ENCODE measurements around the gene LRRC15.

Gene LRRC15

DNA sequence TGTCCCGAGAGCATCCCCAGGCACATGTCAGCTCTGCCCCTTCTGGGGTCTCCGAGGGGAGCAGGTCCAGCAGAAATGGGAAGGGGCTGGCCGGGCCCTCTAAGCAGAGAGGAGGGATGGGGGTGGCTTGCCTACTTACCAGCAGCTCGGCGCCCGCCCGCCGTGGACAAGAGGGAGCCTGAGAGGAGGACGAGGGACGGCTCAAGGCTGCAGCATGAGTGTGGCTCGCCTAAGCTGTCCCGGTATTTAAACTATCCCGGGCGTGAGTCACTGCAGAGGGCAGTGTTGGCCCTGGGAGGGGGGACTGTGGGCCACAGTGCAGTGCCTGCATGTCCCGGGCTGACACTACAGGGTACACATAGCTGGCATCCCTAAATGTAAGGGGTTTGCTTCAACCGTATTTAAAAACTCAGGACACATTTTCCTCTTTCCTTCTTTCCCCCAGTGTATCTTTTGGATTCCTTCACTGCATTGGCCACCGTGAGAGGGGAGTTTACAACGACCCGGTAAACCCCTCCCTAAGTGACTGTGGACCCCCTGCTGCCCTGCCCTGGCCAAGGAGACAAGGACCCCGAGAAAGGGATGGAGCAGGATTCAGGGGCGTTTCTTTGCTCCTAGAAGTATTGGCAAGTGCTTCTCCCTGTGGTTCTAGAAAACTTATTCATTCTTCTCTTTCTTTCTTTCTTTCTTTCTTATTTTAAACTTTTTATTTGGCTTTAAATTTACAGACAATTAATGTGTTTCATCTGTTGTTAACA lies at the start of gene LRRC15:
Gene LRRC15 (minus strand): TSS at position 222 of the 758 bp plus-strand sequence. CDS start 8,700 bp downstream, outside the sequence.
- DNase-seq (ENCODE audit: low read depth), result peak; percentile 39
- H3K4me3 ChIP-seq (ENCODE audit: control insufficient read depth, low read depth, low read length), result no peak within 1 kb of the TSS
- TF ChIP-seq CTCF (conservative IDR thresholded peaks at IDR 0.05; ENCODE audit: control insufficient read depth, insufficient read depth, low read depth, low read length), result no peak

DNA sequence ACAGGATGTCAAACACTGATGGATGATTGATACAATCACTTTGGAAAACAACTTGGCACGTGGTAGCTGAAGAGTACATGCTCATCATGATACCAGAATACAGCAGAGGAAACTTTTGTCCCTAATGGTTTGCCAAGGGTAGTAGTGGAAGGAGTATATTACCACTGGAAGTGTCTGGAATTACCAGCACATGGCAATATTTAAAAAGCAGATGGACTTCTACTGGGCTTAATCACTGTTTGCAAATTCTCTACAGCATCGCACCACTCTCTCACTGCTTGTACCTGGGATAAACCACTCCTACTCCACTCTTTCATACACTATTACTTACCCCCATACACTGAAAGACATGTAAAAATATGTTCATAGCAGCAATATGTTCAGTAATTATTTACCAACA lies 49.1 kb upstream of the LRRC15 start:
- H3K4me3 ChIP-seq (ENCODE audit: control insufficient read depth, low read depth, low read length), result no peak overlapping the region
- no peak for TF ChIP-seq CTCF (conservative IDR thresholded peaks at IDR 0.05; ENCODE audit: control insufficient read depth, insufficient read depth, low read depth, low read length)
- DNase-seq (ENCODE audit: low read depth), result no peak

- no peak for TF ChIP-seq CTCF (conservative IDR thresholded peaks at IDR 0.05; ENCODE audit: control insufficient read depth, insufficient read depth, low read depth, low read length)
- peak; percentile 44 for DNase-seq (ENCODE audit: low read depth)
Observed at GRCh38 chr3:194407423-194407822, 37.9 kb upstream of the LRRC15 start.

DNA sequence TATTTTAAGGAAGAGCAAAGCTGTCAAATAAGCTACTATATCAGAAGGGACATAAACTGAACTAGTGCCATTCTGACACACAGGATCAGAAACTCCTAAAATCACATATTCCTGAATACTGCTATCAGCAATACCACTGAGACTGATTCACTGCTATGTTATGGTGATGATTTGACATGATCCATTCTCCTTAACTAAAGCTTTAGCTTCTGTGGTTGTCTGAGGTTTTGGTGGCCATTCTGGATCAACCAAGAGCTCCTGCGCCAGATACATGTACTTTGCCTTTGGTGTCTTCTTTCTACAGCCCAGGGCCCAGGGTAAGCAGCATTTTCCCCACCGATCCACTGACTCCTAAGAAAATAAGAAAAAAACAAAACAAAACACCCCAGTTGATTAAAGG lies 36.2 kb upstream of the LRRC15 start:
- DNase-seq (ENCODE audit: low read depth), result no peak
- no peak for TF ChIP-seq CTCF (conservative IDR thresholded peaks at IDR 0.05; ENCODE audit: control insufficient read depth, insufficient read depth, low read depth, low read length)
- no peak overlapping the region for H3K4me3 ChIP-seq (ENCODE audit: control insufficient read depth, low read depth, low read length)

More at GRCh38 chr3:194407423-194407822, 37.9 kb upstream of the LRRC15 start:
- no peak overlapping the region for H3K4me3 ChIP-seq (ENCODE audit: control insufficient read depth, low read depth, low read length)

DNA sequence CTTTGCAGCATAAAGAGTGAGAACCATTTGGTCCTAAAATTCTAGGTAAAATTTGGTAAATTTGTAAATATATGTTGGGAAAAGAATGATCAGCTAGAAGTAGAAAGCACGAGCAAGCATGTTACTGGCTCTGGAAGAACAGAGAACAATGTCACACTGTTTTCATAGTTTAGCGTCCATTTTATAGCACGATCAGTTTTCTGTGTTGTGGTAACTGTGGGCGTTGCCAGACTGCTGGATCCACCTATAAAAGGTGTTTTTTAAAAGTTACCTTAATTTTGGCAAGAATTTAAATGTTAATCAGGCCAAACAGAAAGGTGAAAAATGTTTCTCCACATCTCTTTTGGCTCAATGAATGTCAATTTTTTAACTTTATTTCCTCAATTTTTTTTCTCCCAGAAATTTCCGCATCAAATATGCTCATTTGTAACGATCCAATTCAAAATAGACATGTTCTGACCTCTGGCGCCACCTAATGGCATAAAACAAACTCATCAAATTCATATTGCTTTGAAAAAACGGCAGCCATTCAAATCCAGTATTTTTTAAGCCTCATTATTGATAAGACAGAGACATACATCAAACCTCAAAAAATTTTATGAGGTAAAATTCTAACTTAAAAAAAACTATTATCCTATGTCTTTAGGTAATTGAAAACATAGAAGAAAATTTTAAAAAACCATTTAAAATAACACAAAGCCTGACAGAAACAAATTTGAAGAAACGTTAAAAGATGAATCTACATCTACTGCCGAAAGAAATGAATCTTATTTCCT lies 35.0 kb upstream of the LRRC15 start:
- no peak overlapping the region for H3K4me3 ChIP-seq (ENCODE audit: control insufficient read depth, low read depth, low read length)
- peak; percentile 65 for DNase-seq (ENCODE audit: low read depth)
- peak; percentile 60 for TF ChIP-seq CTCF (conservative IDR thresholded peaks at IDR 0.05; ENCODE audit: control insufficient read depth, insufficient read depth, low read depth, low read length)

DNA sequence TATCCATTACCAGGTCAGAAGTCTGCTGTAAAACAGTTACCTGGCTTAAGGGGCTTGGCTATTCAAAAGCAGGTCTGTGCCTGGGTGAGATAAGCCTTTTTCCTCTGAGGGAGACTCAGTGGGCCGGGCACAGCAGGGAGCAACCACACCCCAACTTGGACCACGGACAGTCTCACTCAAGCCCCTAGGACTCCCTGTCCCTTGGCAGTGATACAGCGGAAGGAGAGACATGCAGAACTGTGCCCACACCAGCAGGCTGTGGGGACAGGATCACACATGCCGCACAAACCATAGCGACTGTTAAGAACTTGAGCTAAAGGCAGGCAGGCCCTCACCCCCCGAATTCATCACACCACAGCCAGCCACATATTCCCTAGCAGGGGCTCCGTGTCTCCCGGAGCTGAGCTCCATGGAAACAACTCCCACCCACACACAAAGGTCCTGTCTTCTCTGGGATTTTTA lies 32.4 kb upstream of the LRRC15 start:
- no peak for DNase-seq (ENCODE audit: low read depth)
- no peak for TF ChIP-seq CTCF (conservative IDR thresholded peaks at IDR 0.05; ENCODE audit: control insufficient read depth, insufficient read depth, low read depth, low read length)
- H3K4me3 ChIP-seq (ENCODE audit: control insufficient read depth, low read depth, low read length), result no peak overlapping the region
